GM23338 (cell line): ENCODE measurements around the gene KRT84. TPM values are rescaled to one million over a fixed set of nuclear protein-coding genes. Genes with fewer than 3 reads are reported as not detected.

Source experiments
- ATAC-seq: fragments of 200-7000 bp; cut with Tn5 transposase; 3 replicates; pipeline ENCODE4 v1.9.1; 2020
- DNase-seq: peaks from one replicate; pipeline ENCODE4 v3.0.0-alpha.2; 2015; ENCODE audit warnings: low spot score
- H2AFZ ChIP-seq: fragments of 200-600 bp; sonication (generic); 2 replicates; pipeline ENCODE4 v1.8.0; 2016; ENCODE audit warnings: antibody characterized with exemption, mild to moderate bottlenecking, moderate library complexity
- H3F3A ChIP-seq: fragments of 200-600 bp; sonication (generic); replicated peaks from 2 replicates; pipeline ENCODE4 v1.8.0; 2017; ENCODE audit warnings: antibody characterized with exemption, mixed run types, low read depth
- H3K27ac ChIP-seq: fragments of 200-600 bp; sonication (generic); 2 replicates; pipeline ENCODE4 v1.6.1; 2016; ENCODE audit warnings: low read depth
- H3K27me3 ChIP-seq: fragments of 200-600 bp; sonication (generic); 2 replicates; pipeline ENCODE4 v1.8.0; 2016; ENCODE audit warnings: mild to moderate bottlenecking, mixed run types, moderate library complexity; ENCODE audit not compliant: insufficient read depth
- H3K36me3 ChIP-seq: fragments of 200-600 bp; sonication (generic); 2 replicates; pipeline ENCODE4 v1.8.0; 2016; ENCODE audit warnings: mild to moderate bottlenecking; ENCODE audit not compliant: insufficient read depth
- H3K4me1 ChIP-seq: fragments of 200-600 bp; sonication (generic); 2 replicates; pipeline ENCODE4 v1.8.0; 2016; ENCODE audit warnings: mild to moderate bottlenecking, moderate library complexity; ENCODE audit not compliant: insufficient read depth
- H3K4me2 ChIP-seq: fragments of 200-600 bp; sonication (generic); 2 replicates; pipeline ENCODE4 v1.7.1; 2017; ENCODE audit warnings: mixed run types
- H3K4me3 ChIP-seq: fragments of 200-600 bp; sonication (generic); 2 replicates; pipeline ENCODE4 v1.6.1; 2016; ENCODE audit warnings: mixed run types
- H3K79me2 ChIP-seq: fragments of 200-600 bp; sonication (generic); replicated peaks from 2 replicates; pipeline ENCODE4 v1.8.0; 2017; ENCODE audit warnings: mild to moderate bottlenecking; ENCODE audit not compliant: insufficient read depth
- H3K9me2 ChIP-seq: fragments of 200-600 bp; sonication (generic); 2 replicates; pipeline ENCODE4 v1.8.0; 2017; ENCODE audit not compliant: insufficient read depth
- H4K20me1 ChIP-seq: fragments of 200-600 bp; sonication (generic); replicated peaks from 2 replicates; pipeline ENCODE4 v1.8.0; 2017; ENCODE audit warnings: mild to moderate bottlenecking; ENCODE audit not compliant: insufficient read depth
- H3K27ac Mint-ChIP-seq: 2 replicates; pipeline ENCODE4 v1.8.0; 2020; ENCODE audit warnings: inconsistent platforms, mild to moderate bottlenecking, moderate library complexity, mixed read lengths
- H3K27me3 Mint-ChIP-seq: 3 replicates; pipeline ENCODE4 v1.8.0; 2022; ENCODE audit warnings: low read depth, mild to moderate bottlenecking, moderate library complexity, mixed read lengths, inconsistent platforms; ENCODE audit not compliant: insufficient read depth, poor library complexity
- H3K36me3 Mint-ChIP-seq: 3 replicates; pipeline ENCODE4 v1.8.0; 2021; ENCODE audit warnings: low read depth, mild to moderate bottlenecking, inconsistent platforms, moderate library complexity, mixed read lengths
- H3K4me1 Mint-ChIP-seq: 3 replicates; pipeline ENCODE4 v1.8.0; 2020; ENCODE audit warnings: mild to moderate bottlenecking, inconsistent platforms, mixed read lengths
- H3K4me3 Mint-ChIP-seq: 3 replicates; pipeline ENCODE4 v1.8.0; 2021; ENCODE audit warnings: moderate library complexity, mild to moderate bottlenecking, inconsistent platforms, mixed read lengths
- H3K9me3 Mint-ChIP-seq: 3 replicates; pipeline ENCODE4 v1.8.0; 2020; ENCODE audit warnings: moderate library complexity, mild to moderate bottlenecking, inconsistent platforms, mixed read lengths
- CTCF ChIP-seq, 2 experiments: fragments of 200-600 bp in 1 of 2; sonication (generic) in 1 of 2; conservative IDR thresholded peaks; 2 replicates each; pipeline versions ENCODE4 v1.5.1 to v1.6.1; 2016 to 2017; ENCODE audit warnings: antibody characterized with exemption in 2 of 2, low read depth in 2 of 2, mild to moderate bottlenecking in 2 of 2, moderate library complexity in 1 of 2
- EZH2 ChIP-seq: fragments of 200-600 bp; sonication (generic); IDR thresholded peaks from one replicate; pipeline ENCODE4 v1.8.0; 2017; ENCODE audit warnings: antibody characterized with exemption, mild to moderate bottlenecking, low read depth; ENCODE audit not compliant: unreplicated experiment
- EZH2phosphoT487 ChIP-seq: fragments of 200-600 bp; sonication (generic); IDR thresholded peaks from one replicate; pipeline ENCODE4 v1.8.1; 2018; ENCODE audit warnings: antibody characterized with exemption; ENCODE audit not compliant: unreplicated experiment
- REST ChIP-seq: IDR thresholded peaks from one replicate; pipeline ENCODE4 v1.6.1; 2018; ENCODE audit warnings: antibody characterized with exemption; ENCODE audit not compliant: unreplicated experiment
- polyA plus RNA-seq: library from polyadenylated mRNA; unstranded; fragments of >200 nt; fragmentation: Nextera tagmentation; extraction: Ambion mirVana; gene quantifications from 2 replicates; pipeline ENCODE4 v1.2.1, GENCODE V29; 2016
- total RNA-seq: library from RNA; depleted of rRNA; stranded (reverse); fragments of >200 nt; shearing (Covaris generic); gene quantifications from 2 replicates; pipeline ENCODE4 v1.2.3, GENCODE V29; 2014

KRT84 gene
- total and polyA plus RNA-seq, 2 experiments from 2014 or later, result not detected

DNA sequence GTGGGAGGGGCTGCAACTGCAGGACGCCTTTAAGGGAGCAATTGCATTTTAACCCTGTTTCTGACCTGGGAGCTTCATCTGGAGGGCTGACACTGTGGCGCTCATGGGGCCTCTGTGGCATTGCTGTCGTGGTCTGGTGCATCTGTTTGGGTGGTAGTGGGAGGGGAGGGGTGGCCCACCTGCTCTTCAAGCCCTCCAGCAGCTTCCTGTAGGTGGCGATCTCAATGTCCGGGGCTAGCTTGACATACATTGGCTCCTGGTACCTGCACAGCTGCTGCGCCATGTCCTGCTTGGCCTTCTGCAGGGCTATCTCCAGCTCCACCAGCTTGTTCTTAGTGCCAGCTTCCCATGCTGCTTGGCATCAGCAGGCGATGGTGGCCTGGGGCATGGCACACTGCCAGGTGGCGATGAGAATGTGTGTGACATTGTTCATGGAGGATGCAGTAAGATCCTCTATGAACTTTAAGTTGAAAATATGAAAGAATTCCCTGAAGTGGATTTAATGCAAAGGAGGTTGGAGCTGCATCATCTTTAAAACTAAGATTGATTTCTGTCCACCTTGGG is 28.4 kb upstream of the KRT84 start:
- DNase-seq (peak; percentile 56), ATAC-seq (peak; percentile 88)
- peaks cover 4% of the 10 kb centered on the region; the same call in 1 of the 3 replicates for H3K4me1 Mint-ChIP-seq
- no peak overlapping the region for H2AFZ ChIP-seq
- H3K27ac Mint-ChIP-seq, result no peak overlapping the region
- peaks cover 3% of the 10 kb centered on the region for H3K27me3 Mint-ChIP-seq
- no peaks in the 10 kb centered on the region for H3K79me2 ChIP-seq
- no peaks in the 10 kb centered on the region for H3K4me1 ChIP-seq
- no peaks in the 10 kb centered on the region for H4K20me1 ChIP-seq
- no peaks in the 10 kb centered on the region for H3K36me3 Mint-ChIP-seq
- no peak overlapping the region for H3K27ac ChIP-seq
- 0 out of 2 replicates have a peak, but pooled peaks cover under 1% of the 10 kb centered on the region for H3K9me2 ChIP-seq
- H3K36me3 ChIP-seq, result no peaks in the 10 kb centered on the region
- no peak overlapping the region for H3K4me3 Mint-ChIP-seq
- H3K4me2 ChIP-seq, result no peak overlapping the region
- no peaks in the 10 kb centered on the region for H3F3A ChIP-seq
- TF ChIP-seq EZH2 (no peak), CTCF (conservative IDR thresholded peaks at IDR 0.05; ENCODE audit: low read depth in 2 of 2) (peak; percentile 50 to 69)
- H3K27me3 ChIP-seq, result no peaks in the 10 kb centered on the region
- no peak overlapping the region for H3K4me3 ChIP-seq
- peaks cover 12% of the 10 kb centered on the region for H3K9me3 Mint-ChIP-seq

DNA sequence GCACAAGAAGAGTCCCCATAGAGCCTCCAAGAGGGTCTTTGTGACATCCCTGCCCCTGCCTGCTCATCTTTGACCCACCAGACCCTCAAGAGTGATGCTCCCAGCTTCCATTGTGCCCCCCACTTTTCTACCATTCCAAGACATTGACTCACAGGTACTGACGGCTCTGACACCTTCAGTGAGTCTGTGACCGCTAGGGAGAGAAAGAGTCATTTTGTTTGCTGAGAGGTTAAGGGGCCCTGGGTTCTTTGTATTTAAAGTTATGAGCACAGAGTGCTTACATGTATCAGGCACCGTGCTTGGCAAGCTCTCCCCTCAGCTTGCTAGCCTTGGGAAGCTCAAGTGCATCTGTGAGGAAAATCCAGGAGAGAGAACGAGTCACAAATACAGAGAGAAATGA is 27.8 kb upstream of the KRT84 start:
- peaks cover 4% of the 10 kb centered on the region for H3K27me3 Mint-ChIP-seq
- no peak for TF ChIP-seq REST
- no peak for TF ChIP-seq EZH2phosphoT487
- no peaks in the 10 kb centered on the region for H3K9me2 ChIP-seq
- H3K4me3 ChIP-seq, result no peak overlapping the region
- no peaks in the 10 kb centered on the region for H3K79me2 ChIP-seq
- H3K36me3 ChIP-seq, result no peaks in the 10 kb centered on the region
- H4K20me1 ChIP-seq, result no peaks in the 10 kb centered on the region
- H3K36me3 Mint-ChIP-seq, result peaks cover 5% of the 10 kb centered on the region
- peaks cover 4% of the 10 kb centered on the region; the same call in 1 of the 3 replicates for H3K4me1 Mint-ChIP-seq
- no peak overlapping the region for H3K27ac ChIP-seq
- H3K27ac Mint-ChIP-seq, result no peak overlapping the region
- H3F3A ChIP-seq, result no peaks in the 10 kb centered on the region
- DNase-seq (no peak), ATAC-seq (no peak)
- no peak overlapping the region for H2AFZ ChIP-seq
- no peaks in the 10 kb centered on the region for H3K4me1 ChIP-seq
- no peak overlapping the region for H3K4me2 ChIP-seq
- peaks cover 18% of the 10 kb centered on the region for H3K9me3 Mint-ChIP-seq
- H3K4me3 Mint-ChIP-seq, result no peak overlapping the region
- no peaks in the 10 kb centered on the region for H3K27me3 ChIP-seq
